Activated naive CD8-positive, alpha-beta T cell (primary cell): ENCODE data around the gene GPR156.
A peak's percentile ranks its signal among the peaks of the same experiment; 100 is the strongest.
"Not testable (repeated sequence)": the region's sequence is repeated elsewhere in the genome, so short reads cannot be mapped to it uniquely, and the experiment has no call there.

ENCODE experiments used
- H3K27ac Mint-ChIP-seq: one replicate; pipeline ENCODE4 v1.8.0; 2021; ENCODE audit warnings: mixed read lengths
- H3K27me3 Mint-ChIP-seq: one replicate; pipeline ENCODE4 v1.8.0; 2021; ENCODE audit warnings: mixed read lengths
- H3K36me3 Mint-ChIP-seq: one replicate; pipeline ENCODE4 v1.8.0; 2021; ENCODE audit warnings: mixed read lengths
- H3K4me1 Mint-ChIP-seq: one replicate; pipeline ENCODE4 v1.8.0; 2021; ENCODE audit warnings: low read depth, mixed read lengths
- H3K4me3 Mint-ChIP-seq: one replicate; pipeline ENCODE4 v1.8.0; 2021; ENCODE audit warnings: mild to moderate bottlenecking, mixed read lengths
- H3K9me3 Mint-ChIP-seq: one replicate; pipeline ENCODE4 v1.8.0; 2021; ENCODE audit warnings: low read depth, mixed read lengths

GPR156 gene

DNA sequence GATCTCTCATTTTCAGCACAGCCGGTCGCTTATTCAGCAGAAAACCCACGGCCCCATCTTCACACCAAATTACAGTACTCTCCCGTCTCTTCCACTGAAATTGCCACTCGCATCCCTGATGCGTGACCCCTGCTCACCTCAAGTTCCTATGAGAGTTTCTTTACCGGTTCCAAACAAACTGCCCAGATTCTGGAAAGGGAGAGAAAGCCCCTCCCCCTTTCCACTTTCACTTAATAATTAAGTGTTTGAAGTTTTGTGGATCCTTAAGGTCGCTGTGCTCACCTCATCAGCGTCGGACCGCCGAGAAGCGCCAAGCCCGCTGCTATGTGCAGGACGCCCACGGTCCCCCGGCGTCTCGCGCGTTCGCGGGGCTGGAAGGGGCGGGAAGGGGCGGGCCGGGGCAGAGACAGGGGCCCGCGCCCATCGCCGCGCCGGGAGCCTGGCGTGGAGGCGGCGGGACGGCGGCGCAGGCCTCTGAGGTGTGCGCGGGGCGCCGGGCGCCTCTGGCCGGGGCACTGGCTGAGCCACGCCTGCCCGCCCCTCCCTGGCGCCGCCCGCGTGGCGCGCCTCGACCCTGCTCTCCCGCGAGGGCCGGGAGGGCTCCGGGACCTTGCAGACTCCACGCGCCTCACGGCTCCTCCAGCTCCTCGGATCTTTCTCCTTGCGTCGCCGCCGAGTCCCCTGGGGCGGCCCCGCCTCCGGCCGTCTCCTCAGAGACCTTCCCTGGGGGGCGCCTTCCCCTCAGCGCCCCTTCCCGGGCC, at the start of gene GPR156:
Gene GPR156 (minus strand): TSS at position 476 of the 761 bp plus-strand sequence. CDS start 41,124 bp downstream, outside the sequence.
- H3K27me3 Mint-ChIP-seq = peaks cover 44% of the 10 kb centered on the region
- peak within 1 kb of the TSS; percentile 59 for H3K4me3 Mint-ChIP-seq
- peaks cover 2% of the 10 kb centered on the region for H3K4me1 Mint-ChIP-seq

DNA sequence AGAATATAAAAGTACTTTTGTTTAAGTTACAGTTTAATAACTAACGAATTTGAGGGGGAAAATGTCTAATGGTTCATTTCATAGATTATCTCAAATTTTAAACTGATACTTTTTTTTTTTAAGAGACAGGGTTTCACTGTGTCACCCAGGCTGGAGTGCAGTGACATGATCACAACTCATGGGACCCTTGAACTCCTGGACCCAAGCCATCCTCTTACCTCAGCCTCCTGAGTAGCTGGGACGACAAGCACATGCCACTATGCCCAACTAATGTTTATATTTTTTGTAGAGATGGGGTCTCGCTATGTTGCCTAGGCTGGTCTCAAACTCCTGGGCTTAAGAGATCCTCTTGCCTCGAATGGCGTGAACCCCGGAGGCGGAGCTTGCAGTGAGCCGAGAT, 47.6 kb upstream of the GPR156 start:
- H3K9me3 Mint-ChIP-seq = no peaks in the 10 kb centered on the region
- H3K27ac Mint-ChIP-seq = no peak overlapping the region

More for the DNA sequence above, at the start of gene GPR156:
- peaks cover 2% of the 10 kb centered on the region for H3K36me3 Mint-ChIP-seq
- no peaks in the 10 kb centered on the region for H3K9me3 Mint-ChIP-seq
- H3K27ac Mint-ChIP-seq = no peak within 1 kb of the TSS

DNA sequence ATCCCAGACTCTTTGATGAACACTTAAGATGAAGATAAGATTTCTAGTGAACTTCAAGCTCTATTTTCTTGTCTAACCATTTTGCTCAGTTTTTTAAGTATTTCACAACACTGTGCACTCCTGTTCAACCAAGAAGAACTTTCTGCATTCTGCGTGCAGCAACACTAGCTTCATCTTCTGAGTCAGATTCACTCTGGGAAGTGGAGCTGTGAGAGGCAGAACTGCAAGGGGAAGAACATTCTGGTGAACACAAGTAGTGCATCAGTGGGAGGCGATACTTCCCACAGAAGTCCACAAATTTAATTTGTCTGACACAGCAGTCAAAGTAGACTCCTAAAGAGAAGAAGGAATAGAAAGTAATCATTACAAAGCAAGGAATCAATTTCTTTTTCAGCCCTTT, 46.1 kb upstream of the GPR156 start:
- Mint-ChIP-seq H3K27ac (peak overlapping the region; percentile 61), H3K27me3 (no peaks in the 10 kb centered on the region), H3K4me3 (no peak overlapping the region), H3K36me3 (peaks cover 2% of the 10 kb centered on the region), H3K4me1 (peaks cover 2% of the 10 kb centered on the region), H3K9me3 (no peaks in the 10 kb centered on the region)

More for the DNA sequence above, 47.6 kb upstream of the GPR156 start:
- H3K4me3 Mint-ChIP-seq = no peak overlapping the region
- peaks cover 2% of the 10 kb centered on the region for H3K36me3 Mint-ChIP-seq
- H3K27me3 Mint-ChIP-seq = no peaks in the 10 kb centered on the region
- peaks cover 16% of the 10 kb centered on the region for H3K4me1 Mint-ChIP-seq

DNA sequence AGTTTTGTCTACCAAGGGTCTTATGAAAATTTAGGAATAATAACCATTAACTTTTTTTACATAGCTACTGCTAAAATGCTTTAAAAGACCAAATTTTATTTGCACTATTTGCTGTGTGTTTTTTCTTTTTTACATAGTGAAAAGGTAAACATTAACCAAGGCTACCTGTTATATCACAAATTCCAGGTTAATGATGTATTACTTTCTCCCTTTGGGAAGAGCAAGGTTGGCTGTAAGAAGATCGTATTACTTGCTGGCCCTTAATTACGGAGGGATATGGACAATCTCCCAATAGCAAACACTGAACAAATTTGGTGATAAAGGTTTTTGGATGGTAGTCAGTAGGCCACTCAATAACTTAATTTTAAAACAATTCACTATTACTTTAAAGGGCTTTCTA, 41.8 kb upstream of the GPR156 start:
- Mint-ChIP-seq H3K27ac (no peak overlapping the region), H3K36me3 (peaks cover 23% of the 10 kb centered on the region), H3K9me3 (no peaks in the 10 kb centered on the region), H3K4me3 (no peak overlapping the region), H3K27me3 (no peaks in the 10 kb centered on the region), H3K4me1 (peaks cover 10% of the 10 kb centered on the region)

DNA sequence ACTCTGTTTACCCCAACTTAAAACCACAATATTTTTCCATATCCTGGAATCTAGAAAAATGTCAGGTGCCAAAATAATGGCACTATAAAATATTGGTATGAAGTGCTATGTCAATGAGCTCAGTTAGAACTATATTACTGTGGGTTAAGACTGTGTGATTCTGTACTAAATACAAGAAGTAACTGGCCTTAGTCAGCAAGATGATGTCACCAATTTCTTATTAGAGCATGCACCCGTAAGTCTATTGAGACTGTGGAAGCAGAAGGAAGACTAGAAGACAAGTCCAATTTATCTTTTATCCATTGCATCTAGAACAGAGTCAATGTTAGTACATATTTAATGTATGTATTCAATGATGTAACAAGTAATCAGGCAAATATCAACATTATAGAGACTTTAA, 39.2 kb upstream of the GPR156 start:
- Mint-ChIP-seq H3K36me3 (peaks cover 26% of the 10 kb centered on the region), H3K4me3 (no peak overlapping the region), H3K9me3 (no peaks in the 10 kb centered on the region), H3K4me1 (peaks cover 10% of the 10 kb centered on the region), H3K27me3 (no peaks in the 10 kb centered on the region), H3K27ac (peak overlapping the region; percentile 67)

DNA sequence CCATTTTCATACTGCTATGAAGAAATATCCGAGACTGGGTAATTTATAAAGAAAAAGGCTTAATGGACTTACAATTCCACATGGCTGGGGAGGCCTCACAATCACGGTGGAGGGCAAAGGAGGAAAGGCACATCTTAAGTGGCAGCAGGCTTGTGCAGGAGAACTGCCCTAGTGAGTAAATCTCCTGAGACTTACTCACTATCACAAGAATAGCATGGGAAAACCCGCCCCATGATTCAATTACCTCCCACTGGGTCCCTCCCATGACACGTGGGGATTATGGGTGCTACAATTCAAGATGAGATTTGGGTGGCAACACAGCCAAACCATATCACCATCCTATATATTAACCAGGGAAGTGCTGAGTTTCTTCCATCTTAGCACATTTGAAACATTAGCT, 38.7 kb upstream of the GPR156 start:
- peaks cover 31% of the 10 kb centered on the region for H3K36me3 Mint-ChIP-seq
- not testable (repeated sequence) for H3K27me3 Mint-ChIP-seq, H3K9me3 Mint-ChIP-seq, H3K4me3 Mint-ChIP-seq
- H3K27ac Mint-ChIP-seq = peak overlapping the region; percentile 67
- H3K4me1 Mint-ChIP-seq = peaks cover 10% of the 10 kb centered on the region

DNA sequence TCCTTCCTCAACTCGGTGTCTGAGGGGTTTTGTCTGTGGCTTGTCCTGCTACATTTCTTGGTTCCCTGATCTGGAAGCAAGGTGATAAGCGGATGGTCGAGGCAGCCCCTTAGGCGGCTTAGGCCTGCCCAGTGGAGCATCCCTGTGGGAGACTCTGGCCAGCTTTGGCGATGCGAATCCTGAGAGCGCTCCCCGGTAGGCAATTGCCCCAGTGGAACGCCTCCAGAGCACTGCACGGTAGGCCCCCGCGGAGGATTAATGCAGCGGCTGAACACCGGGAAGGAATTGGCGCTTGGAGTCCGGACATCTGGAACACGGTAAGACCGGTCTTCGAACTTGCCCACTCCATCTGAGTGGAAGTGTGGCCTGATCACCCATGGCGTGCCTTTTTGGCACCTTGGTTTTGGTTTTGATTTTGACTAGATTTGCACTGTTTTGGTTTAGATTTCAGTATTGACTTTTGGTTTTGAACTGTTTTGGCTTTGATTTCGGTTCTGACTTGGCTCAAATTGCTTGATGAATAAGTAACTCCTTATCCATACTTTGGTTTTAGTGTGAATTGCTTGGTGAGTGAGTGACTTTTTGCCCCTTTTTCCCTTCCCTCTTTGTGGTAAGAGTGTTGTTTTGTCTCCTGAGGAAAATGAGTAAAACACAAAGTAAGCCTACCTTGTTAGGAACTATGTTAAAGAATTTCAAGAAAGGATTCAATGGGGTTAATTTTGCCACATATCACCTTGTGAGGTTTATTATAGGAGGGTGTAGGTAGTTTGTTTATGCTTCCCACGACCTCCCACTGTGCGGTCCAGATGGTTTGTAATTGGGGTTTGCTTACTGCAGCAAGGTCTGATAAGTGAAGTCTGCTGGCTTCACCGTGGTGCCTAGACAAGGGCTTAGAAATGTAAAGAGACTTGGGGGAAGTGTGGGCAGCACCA, 27.1 kb upstream of the GPR156 start:
- Mint-ChIP-seq H3K27ac (no peak overlapping the region), H3K4me1 (no peaks in the 10 kb centered on the region)

DNA sequence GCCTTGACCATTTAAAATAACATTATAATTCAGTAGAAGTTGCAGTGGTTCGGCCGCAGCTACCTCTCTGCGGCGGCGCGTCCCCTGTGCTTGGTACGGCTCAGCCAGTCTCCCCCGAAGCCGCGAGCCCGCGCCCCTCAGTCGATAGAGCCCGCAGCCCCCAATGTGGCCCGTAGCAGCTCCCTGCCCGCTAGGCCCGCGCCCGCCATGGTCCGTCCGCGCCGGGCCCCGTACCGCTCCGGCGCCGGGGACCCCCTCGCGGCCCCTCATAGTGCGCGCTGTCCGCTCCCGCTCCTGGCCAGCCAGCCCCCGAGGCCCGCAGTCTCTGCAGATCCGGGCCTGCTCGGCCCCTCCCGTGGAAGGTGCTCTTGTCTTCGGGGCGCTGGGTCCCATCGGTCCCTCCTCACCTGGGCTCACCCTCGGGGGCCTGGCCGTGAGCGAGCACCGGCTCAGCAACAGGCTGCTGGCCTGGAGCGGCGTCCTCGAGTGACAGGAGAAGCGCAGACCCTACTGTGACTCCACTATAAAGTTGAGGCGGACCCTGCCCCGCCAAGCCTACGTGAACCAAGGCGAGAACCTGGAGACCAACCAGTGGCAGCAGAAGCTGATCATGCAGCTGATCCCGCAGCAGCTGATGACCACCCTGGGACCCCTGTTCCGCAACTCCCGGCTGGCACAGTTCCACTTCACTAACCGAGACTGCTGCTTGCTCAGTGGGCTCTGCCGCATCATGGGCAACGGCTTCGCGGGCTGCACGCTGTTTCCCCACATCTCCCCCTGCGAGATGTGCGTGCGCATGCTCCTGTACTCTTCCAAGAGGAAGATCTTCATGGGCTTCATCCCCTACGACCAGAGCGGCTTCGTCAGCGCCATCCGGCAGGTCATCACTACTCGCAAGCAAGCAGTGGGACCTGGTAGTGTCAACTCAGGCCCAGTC, 21.8 kb upstream of the GPR156 start:
- Mint-ChIP-seq H3K36me3 (no peaks in the 10 kb centered on the region), H3K9me3 (no peaks in the 10 kb centered on the region), H3K4me3 (no peak overlapping the region), H3K27me3 (peaks cover 4% of the 10 kb centered on the region), H3K27ac (no peak overlapping the region), H3K4me1 (no peaks in the 10 kb centered on the region)

More for the DNA sequence above, 27.1 kb upstream of the GPR156 start:
- no peak overlapping the region for H3K4me3 Mint-ChIP-seq
- H3K27me3 Mint-ChIP-seq = peaks cover 1% of the 10 kb centered on the region
- H3K9me3 Mint-ChIP-seq = peaks cover 10% of the 10 kb centered on the region
- peaks cover 19% of the 10 kb centered on the region for H3K36me3 Mint-ChIP-seq

DNA sequence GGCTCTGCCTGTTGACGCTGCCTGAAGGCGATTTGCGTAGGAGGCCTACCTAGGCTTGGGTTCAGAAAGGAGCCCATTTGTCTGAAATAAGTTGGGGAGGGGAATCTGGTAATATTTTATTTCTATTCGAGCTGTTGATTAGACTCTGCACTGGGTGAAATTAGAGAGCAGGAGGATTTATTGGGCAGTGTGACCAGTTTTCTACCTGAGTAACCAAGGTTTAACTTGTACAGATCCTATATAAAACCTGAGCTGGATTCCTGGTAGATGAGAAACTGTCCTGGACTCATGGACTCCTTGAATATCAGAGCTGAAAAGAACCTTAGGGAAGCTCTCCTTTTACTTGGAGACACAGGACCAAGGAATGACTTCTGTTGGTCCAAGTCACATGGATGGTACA, 19.6 kb upstream of the GPR156 start:
- no peak overlapping the region for H3K27ac Mint-ChIP-seq
- H3K36me3 Mint-ChIP-seq = no peaks in the 10 kb centered on the region
- no peaks in the 10 kb centered on the region for H3K4me1 Mint-ChIP-seq
- no peaks in the 10 kb centered on the region for H3K9me3 Mint-ChIP-seq
- H3K4me3 Mint-ChIP-seq = no peak overlapping the region
- H3K27me3 Mint-ChIP-seq = peaks cover 4% of the 10 kb centered on the region

DNA sequence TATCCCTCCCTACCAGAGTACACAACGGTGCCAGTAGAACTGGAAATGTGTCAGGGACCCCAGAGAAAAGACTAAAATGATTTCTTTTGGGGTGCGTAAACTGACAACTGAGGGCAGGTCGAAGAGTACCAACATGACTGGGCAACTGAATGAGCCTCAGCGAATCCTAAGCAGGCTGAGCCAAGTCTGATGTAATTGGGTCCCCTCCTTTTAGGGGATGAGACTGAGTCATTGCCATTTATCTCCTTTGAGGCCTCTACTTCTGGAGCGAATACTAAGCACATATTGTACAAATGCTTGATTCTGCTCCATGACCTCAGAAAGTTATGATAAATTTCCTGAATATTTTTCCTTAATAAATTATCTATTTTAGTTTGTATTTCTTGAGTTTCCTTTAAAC, 17.3 kb upstream of the GPR156 start:
- Mint-ChIP-seq H3K36me3 (no peaks in the 10 kb centered on the region), H3K4me3 (no peak overlapping the region), H3K27ac (no peak overlapping the region), H3K27me3 (peaks cover 2% of the 10 kb centered on the region), H3K4me1 (no peaks in the 10 kb centered on the region), H3K9me3 (no peaks in the 10 kb centered on the region)

DNA sequence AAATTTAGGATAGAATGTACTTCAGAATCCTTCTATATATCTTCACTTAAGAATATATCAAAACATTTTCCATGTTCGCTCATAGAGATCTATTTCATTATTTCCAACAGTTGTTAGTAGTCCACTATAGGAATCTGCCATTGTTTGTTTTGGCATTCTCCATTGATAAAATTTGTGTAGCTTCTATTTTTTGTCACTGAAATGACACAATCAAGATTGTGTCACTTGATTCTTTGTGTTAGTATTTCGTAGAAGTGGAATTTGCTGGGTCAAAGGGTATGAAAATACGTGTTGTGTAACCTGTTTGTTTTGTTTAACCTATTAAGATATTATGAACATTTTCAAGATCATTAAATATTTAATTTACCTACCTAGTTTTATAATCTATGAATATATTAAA, 15.9 kb upstream of the GPR156 start:
- no peaks in the 10 kb centered on the region for H3K36me3 Mint-ChIP-seq

DNA sequence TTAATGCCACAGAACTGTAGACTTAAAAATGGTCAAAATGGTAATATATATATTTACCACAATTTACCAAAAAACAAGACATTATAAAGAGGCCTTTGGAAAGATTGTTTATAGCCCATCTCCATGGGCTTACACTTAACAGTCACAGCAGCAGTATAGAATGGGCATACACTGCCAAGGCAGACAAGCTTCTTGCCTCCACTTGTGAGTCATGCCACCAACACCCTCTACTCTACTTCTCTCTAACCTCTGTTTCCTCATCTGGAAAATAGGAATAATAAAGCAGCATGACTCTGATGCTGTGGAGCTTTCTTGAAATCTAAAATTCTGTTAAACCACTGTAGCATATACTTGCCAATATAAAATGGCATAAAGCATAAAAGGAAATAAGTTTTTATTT, 14.4 kb upstream of the GPR156 start:
- H3K36me3 Mint-ChIP-seq = no peaks in the 10 kb centered on the region
- H3K27ac Mint-ChIP-seq = no peak overlapping the region

More for the DNA sequence above, 15.9 kb upstream of the GPR156 start:
- Mint-ChIP-seq H3K4me3 (no peak overlapping the region), H3K4me1 (no peaks in the 10 kb centered on the region), H3K27ac (no peak overlapping the region), H3K9me3 (no peaks in the 10 kb centered on the region), H3K27me3 (peaks cover 2% of the 10 kb centered on the region)

DNA sequence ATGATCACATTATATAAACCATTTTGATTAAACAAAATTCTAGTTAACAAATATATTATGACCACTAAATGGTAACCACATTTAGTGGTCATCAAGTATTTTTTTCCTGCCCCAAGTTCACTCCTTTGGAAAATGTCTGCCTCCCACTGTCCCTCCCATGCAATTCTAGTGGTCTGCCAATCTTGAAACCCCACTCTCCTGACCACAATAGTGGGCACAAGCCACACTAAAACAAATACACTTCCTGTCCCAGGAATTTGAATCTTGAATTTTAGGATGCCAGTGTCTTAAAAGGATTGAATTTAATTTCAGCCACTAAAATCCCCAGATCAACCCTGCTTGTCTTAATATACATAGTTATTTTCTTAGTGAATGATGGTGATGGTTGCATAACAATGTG, 14.0 kb upstream of the GPR156 start:
- no peaks in the 10 kb centered on the region for H3K4me1 Mint-ChIP-seq
- no peaks in the 10 kb centered on the region for H3K27me3 Mint-ChIP-seq
- no peaks in the 10 kb centered on the region for H3K36me3 Mint-ChIP-seq
- no peaks in the 10 kb centered on the region for H3K9me3 Mint-ChIP-seq
- H3K4me3 Mint-ChIP-seq = no peak overlapping the region
- H3K27ac Mint-ChIP-seq = no peak overlapping the region

More for the DNA sequence above, 14.4 kb upstream of the GPR156 start:
- no peaks in the 10 kb centered on the region for H3K9me3 Mint-ChIP-seq
- H3K4me1 Mint-ChIP-seq = no peaks in the 10 kb centered on the region
- H3K4me3 Mint-ChIP-seq = no peak overlapping the region
- H3K27me3 Mint-ChIP-seq = no peaks in the 10 kb centered on the region

DNA sequence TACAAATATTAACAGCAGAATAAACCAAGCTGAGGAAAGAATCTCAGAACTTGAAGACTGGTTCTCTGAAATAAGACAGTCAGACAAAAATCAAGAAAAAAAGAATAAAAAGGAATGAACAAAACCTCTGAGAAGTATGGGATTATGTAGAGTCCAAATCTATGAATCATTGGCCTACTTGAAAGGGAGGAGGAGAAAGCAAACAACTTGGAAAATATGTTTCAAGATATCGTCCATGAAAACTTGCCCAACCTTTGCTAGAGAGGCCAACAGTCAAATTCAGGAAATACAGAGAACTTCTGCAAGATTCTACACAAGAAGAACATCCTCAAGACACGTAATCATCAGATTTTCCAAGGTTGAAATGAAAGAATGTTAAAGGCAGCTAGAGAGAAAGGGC, 6.5 kb upstream of the GPR156 start:
- not testable (repeated sequence) for H3K4me3 Mint-ChIP-seq, H3K9me3 Mint-ChIP-seq, H3K27ac Mint-ChIP-seq, H3K36me3 Mint-ChIP-seq, H3K4me1 Mint-ChIP-seq
- peaks cover 19% of the 10 kb centered on the region for H3K27me3 Mint-ChIP-seq
